Measurements from ENCODE around the gene OR11H7.

DNA sequence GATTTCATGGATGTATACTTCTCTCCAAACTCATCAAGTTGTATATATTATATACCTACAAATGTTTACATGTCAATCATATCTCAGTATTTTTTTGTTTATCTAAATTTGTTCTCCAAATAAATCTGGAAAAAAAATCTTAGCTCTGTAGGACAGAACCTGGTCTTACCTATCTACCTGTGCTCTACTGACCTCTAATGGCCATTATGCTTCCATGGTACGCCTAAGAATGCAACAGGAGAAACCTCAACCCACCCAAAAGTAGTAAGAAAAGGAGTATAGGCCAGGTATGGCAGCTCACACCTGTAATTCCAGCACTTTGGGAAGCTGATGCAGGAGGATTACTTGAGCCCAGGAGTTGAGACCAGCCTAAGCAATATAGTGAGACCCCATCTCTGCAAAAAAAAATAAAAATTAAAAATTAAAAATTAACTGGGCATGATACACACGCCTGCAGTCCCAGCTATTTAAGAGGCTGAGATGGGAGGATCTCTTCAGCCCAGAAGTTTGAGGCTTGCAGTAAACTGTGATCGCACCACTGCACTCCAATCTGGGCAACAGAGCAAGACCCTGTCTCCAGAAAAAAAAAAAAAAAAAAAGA is 19.0 kb downstream of the OR11H7 start:
- no peak for TF ChIP-seq POLR2A (IDR thresholded peaks at IDR 0.05; ENCODE audit: low read depth, low read length)
- no peak for TF ChIP-seq SMC3 (IDR thresholded peaks at IDR 0.05; ENCODE audit: low read depth, low read length)
- TF ChIP-seq, protein P1, sequence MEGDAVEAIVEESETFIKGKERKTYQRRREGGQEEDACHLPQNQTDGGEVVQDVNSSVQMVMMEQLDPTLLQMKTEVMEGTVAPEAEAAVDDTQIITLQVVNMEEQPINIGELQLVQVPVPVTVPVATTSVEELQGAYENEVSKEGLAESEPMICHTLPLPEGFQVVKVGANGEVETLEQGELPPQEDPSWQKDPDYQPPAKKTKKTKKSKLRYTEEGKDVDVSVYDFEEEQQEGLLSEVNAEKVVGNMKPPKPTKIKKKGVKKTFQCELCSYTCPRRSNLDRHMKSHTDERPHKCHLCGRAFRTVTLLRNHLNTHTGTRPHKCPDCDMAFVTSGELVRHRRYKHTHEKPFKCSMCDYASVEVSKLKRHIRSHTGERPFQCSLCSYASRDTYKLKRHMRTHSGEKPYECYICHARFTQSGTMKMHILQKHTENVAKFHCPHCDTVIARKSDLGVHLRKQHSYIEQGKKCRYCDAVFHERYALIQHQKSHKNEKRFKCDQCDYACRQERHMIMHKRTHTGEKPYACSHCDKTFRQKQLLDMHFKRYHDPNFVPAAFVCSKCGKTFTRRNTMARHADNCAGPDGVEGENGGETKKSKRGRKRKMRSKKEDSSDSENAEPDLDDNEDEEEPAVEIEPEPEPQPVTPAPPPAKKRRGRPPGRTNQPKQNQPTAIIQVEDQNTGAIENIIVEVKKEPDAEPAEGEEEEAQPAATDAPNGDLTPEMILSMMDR (conservative IDR thresholded peaks at IDR 0.05; ENCODE audit: low read depth, low read length), result no peak
- no peak for TF ChIP-seq MAFK (IDR thresholded peaks at IDR 0.05; ENCODE audit: low read depth, low read length)
- TF ChIP-seq, protein P2, sequence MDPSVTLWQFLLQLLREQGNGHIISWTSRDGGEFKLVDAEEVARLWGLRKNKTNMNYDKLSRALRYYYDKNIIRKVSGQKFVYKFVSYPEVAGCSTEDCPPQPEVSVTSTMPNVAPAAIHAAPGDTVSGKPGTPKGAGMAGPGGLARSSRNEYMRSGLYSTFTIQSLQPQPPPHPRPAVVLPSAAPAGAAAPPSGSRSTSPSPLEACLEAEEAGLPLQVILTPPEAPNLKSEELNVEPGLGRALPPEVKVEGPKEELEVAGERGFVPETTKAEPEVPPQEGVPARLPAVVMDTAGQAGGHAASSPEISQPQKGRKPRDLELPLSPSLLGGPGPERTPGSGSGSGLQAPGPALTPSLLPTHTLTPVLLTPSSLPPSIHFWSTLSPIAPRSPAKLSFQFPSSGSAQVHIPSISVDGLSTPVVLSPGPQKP (IDR thresholded peaks at IDR 0.05; ENCODE audit: borderline replicate concordance, low read depth, low read length), result no peak
- TF ChIP-seq CEBPB (IDR thresholded peaks at IDR 0.05; ENCODE audit: low read depth, low read length), result no peak
- no peak for TF ChIP-seq FOS (IDR thresholded peaks at IDR 0.05; ENCODE audit: low read depth, low read length)
- no peak for TF ChIP-seq CHD1 (IDR thresholded peaks at IDR 0.05; ENCODE audit: low read depth, low read length)
